HUES64 (cell line): Measurements from ENCODE around the gene MOB3B.

Experiments
- H3K27ac ChIP-seq: 2 replicates; pipeline ENCODE4 v1.7.0; 2013; ENCODE audit warnings: low read depth, low read length, inconsistent platforms
- H3K27me3 ChIP-seq: 2 replicates; pipeline ENCODE4 v1.6.1; 2013; ENCODE audit warnings: mild to moderate bottlenecking, low read length; ENCODE audit not compliant: insufficient read depth
- H3K36me3 ChIP-seq: 2 replicates; pipeline ENCODE4 v1.6.1; 2013; ENCODE audit warnings: mild to moderate bottlenecking, low read length; ENCODE audit not compliant: insufficient read depth
- H3K4me1 ChIP-seq: 2 replicates; pipeline ENCODE4 v1.6.1; 2013; ENCODE audit warnings: mild to moderate bottlenecking, low read length, moderate library complexity; ENCODE audit not compliant: insufficient read depth
- H3K4me3 ChIP-seq: 2 replicates; pipeline ENCODE4 v1.5.1; 2013; ENCODE audit warnings: mild to moderate bottlenecking, low read length, moderate library complexity
- H3K9ac ChIP-seq: 2 replicates; pipeline ENCODE4 v1.6.1; 2013; ENCODE audit warnings: mild to moderate bottlenecking, low read depth, low read length
- H3K9me3 ChIP-seq: 2 replicates; pipeline ENCODE4 v1.6.1; 2013; ENCODE audit warnings: low read depth, low read length; ENCODE audit not compliant: insufficient read depth
- WGBS: fragments of 150-250, 120-280 bp; methylation state at CpG from one replicate; pipeline ENCODE4 v1.1.7; 2013; ENCODE audit warnings: missing lambda C conversion rate; 5-methylcytosine and 5-hydroxymethylcytosine counted together

The MOB3B gene

DNA sequence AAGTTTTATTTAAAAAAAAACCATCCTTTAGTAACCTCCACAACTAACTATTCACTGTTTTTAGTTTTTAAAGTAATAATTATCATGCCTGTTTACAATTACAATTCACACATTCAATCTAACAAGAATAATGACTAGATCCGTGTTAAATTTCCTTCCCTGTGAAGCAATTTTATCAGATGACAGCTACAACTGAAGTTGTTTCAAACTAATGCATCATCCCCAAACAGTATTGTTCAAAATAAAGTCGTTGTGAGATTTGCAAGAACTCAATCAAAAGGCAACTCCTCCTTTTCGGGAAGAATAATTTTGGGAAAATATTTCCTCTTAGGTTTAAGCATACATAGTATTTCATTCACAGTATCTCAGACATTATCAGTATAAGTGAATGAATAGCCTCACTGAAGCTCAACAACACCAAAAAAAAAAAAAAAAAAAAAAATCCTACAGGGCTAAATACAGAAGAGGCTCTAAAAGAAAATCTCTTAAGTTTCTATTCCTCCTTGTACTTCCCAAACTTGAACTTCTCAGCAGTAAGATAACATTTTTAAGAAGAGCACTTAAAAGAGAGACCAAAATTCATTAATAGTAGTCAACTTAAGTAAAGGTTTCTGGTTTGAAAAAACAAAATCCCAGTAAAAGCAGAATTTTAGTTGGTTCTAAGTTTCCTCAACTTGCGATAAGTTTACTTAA lies 34.3 kb upstream of the MOB3B start:
- Histone ChIP-seq H3K36me3 (peaks cover 82% of the 10 kb centered on the region), H3K27me3 (no peaks in the 10 kb centered on the region), H3K9ac (no peak overlapping the region), H3K9me3 (no peaks in the 10 kb centered on the region), H3K4me3 (no peak overlapping the region), H3K4me1 (no peaks in the 10 kb centered on the region), H3K27ac (no peak overlapping the region)
- WGBS = 99% methylated on average over 3 of the region's 4 CpGs

DNA sequence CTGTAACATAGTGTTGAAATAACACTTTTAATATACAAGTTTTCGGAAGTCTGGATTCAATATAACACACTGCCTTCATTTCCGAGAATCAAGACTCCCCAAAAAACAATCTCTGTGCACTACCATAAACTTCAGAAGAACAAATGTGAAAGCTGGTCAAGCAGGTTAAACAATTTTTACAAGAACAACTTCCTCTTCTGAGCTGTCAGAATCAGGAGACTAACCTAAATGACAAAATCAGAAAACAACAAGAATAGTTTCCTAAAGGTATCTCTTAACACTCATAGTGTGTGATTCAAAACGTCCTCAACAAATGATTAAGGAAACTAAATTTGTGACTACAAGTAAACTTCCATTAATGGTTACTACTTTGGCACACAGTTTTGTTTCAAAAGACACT lies 32.1 kb upstream of the MOB3B start:
- Histone ChIP-seq H3K4me1 (no peaks in the 10 kb centered on the region), H3K4me3 (no peak overlapping the region), H3K27ac (no peak overlapping the region), H3K27me3 (no peaks in the 10 kb centered on the region), H3K36me3 (peaks cover 99% of the 10 kb centered on the region), H3K9ac (no peak overlapping the region), H3K9me3 (no peaks in the 10 kb centered on the region)
- 94% methylated on average over 3 of the region's 3 CpGs for WGBS

DNA sequence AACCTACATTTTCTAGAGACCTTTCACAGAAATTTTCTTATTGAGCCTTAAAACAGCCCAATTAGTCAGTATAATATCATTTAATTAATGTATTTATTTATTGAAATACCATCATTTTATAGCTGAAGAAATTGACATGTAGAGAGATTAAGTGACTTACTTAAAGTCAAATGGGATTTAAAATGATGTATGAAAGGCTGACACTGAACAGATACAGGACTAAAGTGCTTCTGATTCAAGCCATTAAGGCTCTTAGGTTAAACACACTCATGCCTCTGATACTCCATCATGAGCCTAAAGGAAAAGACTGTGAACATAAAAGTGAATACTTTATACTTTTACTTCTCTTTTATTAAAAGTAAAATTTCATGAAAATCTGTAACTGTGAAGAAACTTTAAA lies 30.8 kb upstream of the MOB3B start:
- no peak overlapping the region for H3K27ac ChIP-seq
- no peaks in the 10 kb centered on the region for H3K9me3 ChIP-seq
- H3K9ac ChIP-seq = no peak overlapping the region
- H3K27me3 ChIP-seq = no peaks in the 10 kb centered on the region
- no peaks in the 10 kb centered on the region for H3K4me1 ChIP-seq
- no peak overlapping the region for H3K4me3 ChIP-seq
- peaks cover 99% of the 10 kb centered on the region for H3K36me3 ChIP-seq

DNA sequence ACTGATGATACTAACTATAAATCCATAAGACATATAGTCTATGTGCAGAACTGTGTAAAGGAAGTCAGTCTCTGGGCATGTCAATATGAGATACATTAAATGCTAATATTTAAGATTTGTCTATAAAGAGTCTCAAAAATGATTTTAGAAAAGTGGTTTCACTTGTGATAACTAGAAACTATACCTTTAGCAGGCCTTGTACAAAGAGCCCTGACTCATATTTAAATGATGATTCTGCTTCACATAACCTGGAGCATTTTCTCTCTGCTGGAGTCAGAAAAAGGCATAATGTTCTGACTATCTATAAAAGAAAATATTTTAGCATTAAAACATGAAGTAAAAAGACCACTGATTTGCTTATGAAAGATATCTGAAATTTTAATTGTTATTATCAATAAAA lies 28.7 kb upstream of the MOB3B start:
- H3K4me3 ChIP-seq = no peak overlapping the region
- H3K4me1 ChIP-seq = no peaks in the 10 kb centered on the region
- H3K9me3 ChIP-seq = no peaks in the 10 kb centered on the region
- H3K9ac ChIP-seq = no peak overlapping the region
- H3K36me3 ChIP-seq = peaks cover 99% of the 10 kb centered on the region
- H3K27me3 ChIP-seq = no peaks in the 10 kb centered on the region
- no peak overlapping the region for H3K27ac ChIP-seq

DNA sequence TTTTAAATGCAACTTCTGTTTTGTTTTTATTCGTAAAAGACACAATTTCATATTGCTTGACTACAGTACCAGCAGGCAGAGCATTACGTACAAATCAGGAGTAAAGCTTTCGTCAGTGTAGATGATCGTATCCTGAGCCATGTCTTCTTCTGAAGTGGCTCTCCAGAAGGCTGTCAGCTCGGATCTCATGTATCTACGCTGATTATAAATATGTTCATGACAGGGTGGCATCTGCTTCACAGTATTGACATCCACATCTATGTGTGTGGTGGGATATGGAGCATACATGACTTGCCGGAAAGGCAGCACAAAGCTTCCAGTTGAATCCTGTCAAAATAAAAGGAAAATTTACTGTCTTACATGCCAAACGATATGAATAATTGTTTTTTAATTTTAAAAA lies 26.9 kb upstream of the MOB3B start:
- H3K27ac ChIP-seq = no peak overlapping the region
- no peak overlapping the region for H3K9ac ChIP-seq
- no peak overlapping the region for H3K4me3 ChIP-seq
- no peaks in the 10 kb centered on the region for H3K27me3 ChIP-seq
- H3K9me3 ChIP-seq = no peaks in the 10 kb centered on the region
- H3K4me1 ChIP-seq = no peaks in the 10 kb centered on the region
- WGBS = 95% methylated on average over 8 of the region's 8 CpGs
- peaks cover 99% of the 10 kb centered on the region for H3K36me3 ChIP-seq

DNA sequence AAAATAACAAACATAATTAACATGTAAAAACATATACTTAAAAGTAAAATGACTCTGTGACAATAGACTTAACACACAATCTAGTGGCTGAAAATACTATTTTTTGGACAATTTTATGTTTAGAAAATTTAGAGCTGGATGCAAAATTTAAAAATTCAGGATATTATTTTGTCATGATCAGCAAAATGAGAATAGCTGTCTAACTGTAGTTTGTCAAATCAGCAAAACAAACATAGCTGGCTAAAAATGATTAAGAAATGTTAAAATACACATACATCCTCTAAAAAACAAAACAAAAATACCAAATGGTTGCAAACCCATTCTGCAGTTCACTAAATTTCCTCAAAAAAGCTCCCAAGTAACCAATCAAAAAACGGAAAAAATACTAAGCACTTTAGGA lies 25.1 kb upstream of the MOB3B start:
- H3K27ac ChIP-seq = no peak overlapping the region
- H3K9me3 ChIP-seq = no peaks in the 10 kb centered on the region
- no peaks in the 10 kb centered on the region for H3K27me3 ChIP-seq
- H3K36me3 ChIP-seq = peaks cover 97% of the 10 kb centered on the region
- no peaks in the 10 kb centered on the region for H3K4me1 ChIP-seq
- 95% methylated on average over 1 of the region's 1 CpG for WGBS
- no peak overlapping the region for H3K4me3 ChIP-seq
- H3K9ac ChIP-seq = no peak overlapping the region

DNA sequence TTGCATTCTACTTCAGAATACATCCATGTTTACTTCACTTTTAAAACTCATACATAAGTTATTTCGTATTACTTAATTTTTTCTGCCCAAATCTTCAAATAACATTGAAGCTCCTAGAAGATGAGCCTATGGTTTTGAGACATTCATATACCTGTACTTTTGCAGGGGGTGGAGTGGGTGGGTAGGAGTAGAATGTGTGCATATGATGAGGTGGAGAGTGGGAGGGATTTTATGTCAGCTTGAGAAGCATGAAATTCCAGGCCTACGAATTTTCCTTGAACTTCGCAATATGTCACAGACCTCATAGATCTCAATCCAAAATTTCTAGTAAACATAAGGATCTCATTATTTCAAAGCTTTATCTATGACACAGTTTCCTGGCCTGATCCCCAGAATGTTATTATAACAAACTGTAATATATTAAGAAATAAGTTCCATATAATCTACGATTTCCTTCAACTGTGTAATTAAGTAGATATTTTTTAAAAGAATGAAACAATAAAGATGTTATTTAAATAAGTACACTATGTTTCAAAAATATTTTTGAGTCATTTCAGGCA lies 19.7 kb upstream of the MOB3B start:
- 96% methylated on average over 3 of the region's 4 CpGs for WGBS
- H3K27ac ChIP-seq = no peak overlapping the region
- H3K9ac ChIP-seq = no peak overlapping the region
- no peak overlapping the region for H3K4me3 ChIP-seq
- no peaks in the 10 kb centered on the region for H3K9me3 ChIP-seq
- H3K4me1 ChIP-seq = 0 out of 2 replicates have a peak, but pooled peaks cover 2% of the 10 kb centered on the region
- H3K27me3 ChIP-seq = no peaks in the 10 kb centered on the region
- peaks cover 91% of the 10 kb centered on the region for H3K36me3 ChIP-seq

DNA sequence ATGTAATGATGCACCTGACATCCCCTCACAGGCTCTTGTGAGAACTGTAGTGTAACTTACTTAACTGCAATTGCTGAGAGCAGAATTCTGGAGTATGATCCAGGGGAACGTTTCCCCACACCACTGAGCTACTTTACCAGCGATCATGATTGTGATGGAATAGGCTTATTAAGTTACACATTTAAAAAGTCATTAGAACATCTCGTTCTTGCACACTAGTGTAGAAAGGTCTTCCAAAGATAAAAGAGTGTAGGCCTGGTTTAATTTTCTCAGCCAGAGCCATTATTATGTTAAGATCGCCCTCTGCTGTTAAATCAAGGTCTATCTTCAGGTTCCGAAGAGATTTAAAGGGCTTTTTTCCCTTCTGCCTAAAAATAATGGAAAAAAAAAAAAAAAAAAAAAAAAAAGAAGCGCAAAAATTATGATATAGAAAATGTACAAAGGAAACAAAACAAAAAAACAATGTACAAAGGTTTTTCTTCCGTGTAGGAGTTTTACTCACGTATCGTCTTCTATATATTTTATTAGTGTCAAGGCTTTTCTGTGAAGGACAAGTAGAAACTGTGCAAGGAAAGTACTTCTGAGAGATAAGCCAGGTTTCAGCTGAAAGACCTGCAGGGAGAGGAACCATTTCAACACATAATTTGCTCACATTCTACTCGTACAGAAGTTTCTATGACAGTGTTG lies 18.6 kb upstream of the MOB3B start:
- Histone ChIP-seq H3K27me3 (no peaks in the 10 kb centered on the region), H3K36me3 (peaks cover 89% of the 10 kb centered on the region), H3K4me3 (no peak overlapping the region), H3K27ac (no peak overlapping the region), H3K9ac (no peak overlapping the region), H3K9me3 (no peaks in the 10 kb centered on the region), H3K4me1 (0 out of 2 replicates have a peak, but pooled peaks cover 2% of the 10 kb centered on the region)
- whole genome bisulfite sequencing = 72% methylated on average over 8 of the region's 10 CpGs

DNA sequence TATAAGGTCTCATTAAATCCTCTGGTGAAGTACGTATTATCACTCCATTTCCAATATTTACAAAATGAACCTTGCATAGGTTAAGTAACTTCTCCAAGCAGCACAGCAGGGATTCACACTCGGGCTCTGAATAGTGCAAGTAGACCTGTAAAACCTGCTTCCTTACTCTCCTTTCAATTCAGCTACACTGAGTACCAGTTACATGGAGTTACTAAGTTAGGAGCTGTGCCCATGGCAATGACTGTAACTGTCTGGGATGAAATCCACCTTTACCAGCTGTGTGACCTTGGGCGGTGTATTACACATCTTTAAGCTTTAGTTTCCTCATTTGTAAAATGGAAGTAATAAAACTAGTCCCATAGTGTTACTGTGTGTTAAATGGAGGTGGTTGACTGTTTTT lies 15.9 kb upstream of the MOB3B start:
- Histone ChIP-seq H3K4me3 (no peak overlapping the region), H3K27me3 (no peaks in the 10 kb centered on the region), H3K4me1 (0 out of 2 replicates have a peak, but pooled peaks cover 2% of the 10 kb centered on the region), H3K9me3 (no peaks in the 10 kb centered on the region), H3K27ac (no peak overlapping the region), H3K9ac (no peak overlapping the region), H3K36me3 (peaks cover 67% of the 10 kb centered on the region)
- 87% methylated on average over 3 of the region's 3 CpGs for WGBS

DNA sequence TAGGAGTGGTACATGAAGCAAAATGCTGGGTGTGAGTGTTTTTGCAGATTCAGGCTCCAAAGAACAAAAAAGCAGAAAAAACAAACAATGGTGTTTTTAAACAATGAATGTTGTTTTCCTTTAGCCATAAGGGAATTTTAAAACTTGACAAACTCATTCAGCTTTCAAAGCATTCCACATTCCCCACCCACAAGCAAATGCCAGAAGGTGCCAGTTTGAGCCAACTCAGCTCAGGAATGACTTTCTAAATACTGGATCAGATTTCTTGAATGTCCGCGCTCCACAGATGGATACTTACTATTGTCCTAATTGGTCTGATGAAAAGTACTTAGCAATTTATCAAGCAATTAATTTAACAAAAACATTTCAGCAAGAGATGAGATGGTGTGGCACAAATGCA lies 12.9 kb upstream of the MOB3B start:
- H3K27me3 ChIP-seq = no peaks in the 10 kb centered on the region
- H3K4me3 ChIP-seq = no peak overlapping the region
- no peak overlapping the region for H3K9ac ChIP-seq
- 100% methylated on average over 2 of the region's 2 CpGs for WGBS
- H3K9me3 ChIP-seq = no peaks in the 10 kb centered on the region
- no peak overlapping the region for H3K27ac ChIP-seq
- H3K4me1 ChIP-seq = 0 out of 2 replicates have a peak, but pooled peaks cover 2% of the 10 kb centered on the region
- H3K36me3 ChIP-seq = peaks cover 44% of the 10 kb centered on the region

DNA sequence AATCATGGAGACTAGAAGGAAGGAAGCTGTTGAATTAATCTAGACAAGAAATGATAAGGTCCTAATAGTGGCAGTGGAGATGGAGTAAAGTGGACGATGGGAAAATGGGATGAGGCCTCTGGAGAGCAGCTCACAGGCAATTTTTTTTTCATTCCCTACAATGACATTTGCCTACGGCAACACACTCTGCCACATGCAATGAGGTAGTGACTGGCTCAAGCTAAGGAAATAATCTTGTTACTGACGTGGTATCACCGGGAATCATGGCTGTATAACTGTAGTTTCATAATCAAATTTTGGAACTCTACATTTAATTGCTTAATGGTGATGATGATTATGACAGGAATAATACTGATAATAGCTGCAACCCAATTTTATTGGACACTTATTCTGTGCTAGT lies 12.1 kb upstream of the MOB3B start:
- Histone ChIP-seq H3K36me3 (peaks cover 36% of the 10 kb centered on the region), H3K4me1 (0 out of 2 replicates have a peak, but pooled peaks cover 5% of the 10 kb centered on the region), H3K9me3 (no peaks in the 10 kb centered on the region), H3K4me3 (no peak overlapping the region), H3K27me3 (no peaks in the 10 kb centered on the region), H3K9ac (no peak overlapping the region), H3K27ac (no peak overlapping the region)
- WGBS = 90% methylated on average over 4 of the region's 4 CpGs
